Fibroblast of lung (primary cell): ENCODE measurements around the gene RALA.

Source experiments
- EZH2 ChIP-seq: IDR thresholded peaks from 2 replicates; pipeline ENCODE4 v1.5.1; 2012; ENCODE audit warnings: low read length, control low read depth, mild to moderate bottlenecking; ENCODE audit errors: missing control alignments
- TF ChIP-seq, protein P1 (sequence below), 2 donors: IDR thresholded peaks in 1 of 2; conservative IDR thresholded peaks in 1 of 2; 1 replicate in 1 of 2; 2 replicates in 1 of 2; pipeline ENCODE4 v1.5.1; 2011 to 2012; ENCODE audit warnings: low read length in 2 of 2, control low read depth in 1 of 2, inconsistent platforms in 1 of 2, low read depth in 1 of 2, mild to moderate bottlenecking in 1 of 2

- no peak for TF ChIP-seq EZH2
- TF ChIP-seq, protein P1, sequence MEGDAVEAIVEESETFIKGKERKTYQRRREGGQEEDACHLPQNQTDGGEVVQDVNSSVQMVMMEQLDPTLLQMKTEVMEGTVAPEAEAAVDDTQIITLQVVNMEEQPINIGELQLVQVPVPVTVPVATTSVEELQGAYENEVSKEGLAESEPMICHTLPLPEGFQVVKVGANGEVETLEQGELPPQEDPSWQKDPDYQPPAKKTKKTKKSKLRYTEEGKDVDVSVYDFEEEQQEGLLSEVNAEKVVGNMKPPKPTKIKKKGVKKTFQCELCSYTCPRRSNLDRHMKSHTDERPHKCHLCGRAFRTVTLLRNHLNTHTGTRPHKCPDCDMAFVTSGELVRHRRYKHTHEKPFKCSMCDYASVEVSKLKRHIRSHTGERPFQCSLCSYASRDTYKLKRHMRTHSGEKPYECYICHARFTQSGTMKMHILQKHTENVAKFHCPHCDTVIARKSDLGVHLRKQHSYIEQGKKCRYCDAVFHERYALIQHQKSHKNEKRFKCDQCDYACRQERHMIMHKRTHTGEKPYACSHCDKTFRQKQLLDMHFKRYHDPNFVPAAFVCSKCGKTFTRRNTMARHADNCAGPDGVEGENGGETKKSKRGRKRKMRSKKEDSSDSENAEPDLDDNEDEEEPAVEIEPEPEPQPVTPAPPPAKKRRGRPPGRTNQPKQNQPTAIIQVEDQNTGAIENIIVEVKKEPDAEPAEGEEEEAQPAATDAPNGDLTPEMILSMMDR (conservative IDR thresholded peaks at IDR 0.05 in 1 of 2, IDR thresholded peaks at IDR 0.05 in 1 of 2; ENCODE audit: low read depth in 1 of 2, low read length in 2 of 2) = no peak
Measured at GRCh38 chr7:39721345-39721744, 98.0 kb downstream of the RALA start.
